ENCODE data around the gene RGL1. TPM values are rescaled to one million over a fixed set of nuclear protein-coding genes. Genes with fewer than 3 reads are reported as not detected.

The RGL1 gene
- total RNA-seq, 2 donors from 2014 or later = 7.3 to 12.7 TPM

- ATAC-seq (no peak), DNase-seq (no peak)
- intact Hi-C loops (cut with DNase I, micrococcal nuclease) = no loop called here
Measured at GRCh38 chr1:183920651-183921050, 115.7 kb downstream of the RGL1 start.

- ATAC-seq (no peak), DNase-seq (no peak)
- intact Hi-C loops (cut with DNase I, micrococcal nuclease) = no loop called here
Measured at GRCh38 chr1:183922197-183922596, 117.3 kb downstream of the RGL1 start.

- no peak for DNase-seq
- ATAC-seq = no peak
- intact Hi-C loops (cut with DNase I, micrococcal nuclease) = no loop called here
Measured at GRCh38 chr1:183925947-183926346, 121.0 kb downstream of the RGL1 start.

GRCh38 chr1:183926983-183927382, 122.1 kb downstream of the RGL1 start:
- intact Hi-C loops (cut with DNase I, micrococcal nuclease) = no loop called here
- no peak for ATAC-seq
- no peak for DNase-seq

- intact Hi-C loops (cut with DNase I, micrococcal nuclease) = no loop called here
- DNase-seq (no peak), ATAC-seq (no peak)
Measured at GRCh38 chr1:183931646-183932271, 126.8 kb downstream of the RGL1 start.

- DNase-seq = peak; percentile 47 to 62
- intact Hi-C loops (cut with DNase I, micrococcal nuclease) = no loop called here
- ATAC-seq = no peak
Measured at GRCh38 chr1:183932412-183932811, 127.5 kb downstream of the RGL1 start.

GRCh38 chr1:183933528-183934179, 128.7 kb downstream of the RGL1 start:
- intact Hi-C loops (cut with DNase I, micrococcal nuclease) = no loop called here
- DNase-seq (no peak), ATAC-seq (no peak)

GRCh38 chr1:183934314-183934713, 129.4 kb downstream of the RGL1 start:
- DNase-seq = no peak
- no peak for ATAC-seq
- intact Hi-C loops (cut with DNase I, micrococcal nuclease) = no loop called here

GRCh38 chr1:183936009-183936408, 131.1 kb downstream of the RGL1 start:
- intact Hi-C loops (cut with DNase I, micrococcal nuclease) = no loop called here

GRCh38 chr1:183936791-183937190, 131.9 kb downstream of the RGL1 start:
- DNase-seq (no peak), ATAC-seq (no peak)
- intact Hi-C loops (cut with DNase I, micrococcal nuclease) = no loop called here

More at GRCh38 chr1:183936009-183936408, 131.1 kb downstream of the RGL1 start:
- DNase-seq (no peak), ATAC-seq (no peak)

- DNase-seq = no peak
- intact Hi-C loops (cut with DNase I, micrococcal nuclease) = no loop called here
- ATAC-seq = no peak
Measured at GRCh38 chr1:183937611-183938010, 132.7 kb downstream of the RGL1 start.

GRCh38 chr1:183941001-183941400, 136.1 kb downstream of the RGL1 start:
- ATAC-seq (no peak), DNase-seq (no peak)
- intact Hi-C loops (cut with DNase I, micrococcal nuclease) = no loop called here

GRCh38 chr1:183942933-183943693, 138.2 kb downstream of the RGL1 start:
- intact Hi-C loops (cut with DNase I, micrococcal nuclease) = no loop called here
- ATAC-seq = no peak
- DNase-seq = no peak

GRCh38 chr1:183945428-183946319, 140.8 kb downstream of the RGL1 start:
- no peak for ATAC-seq
- intact Hi-C loops (cut with DNase I, micrococcal nuclease) = no loop called here

GRCh38 chr1:183946320-183946613, 141.3 kb downstream of the RGL1 start:
- intact Hi-C loops (cut with DNase I, micrococcal nuclease) = no loop called here
- no peak for ATAC-seq
- no peak for DNase-seq

More at GRCh38 chr1:183945428-183946319, 140.8 kb downstream of the RGL1 start:
- no peak for DNase-seq

GRCh38 chr1:183947988-183948387, 143.1 kb downstream of the RGL1 start:
- ATAC-seq (no peak), DNase-seq (no peak)
- intact Hi-C loops (cut with DNase I, micrococcal nuclease) = no loop called here

- ATAC-seq (no peak), DNase-seq (no peak)
- intact Hi-C loops (cut with DNase I, micrococcal nuclease) = no loop called here
Measured at GRCh38 chr1:183952101-183952500, 147.2 kb downstream of the RGL1 start.

- DNase-seq (no peak), ATAC-seq (peak; percentile 28)
- intact Hi-C loops (cut with DNase I, micrococcal nuclease) = no loop called here
Measured at GRCh38 chr1:183953031-183953430, 148.1 kb downstream of the RGL1 start.

- DNase-seq (no peak), ATAC-seq (no peak)
- intact Hi-C loops (cut with DNase I, micrococcal nuclease) = no loop called here
Measured at GRCh38 chr1:183954496-183954895, 149.6 kb downstream of the RGL1 start.
